HepG2 (cell line): Measurements from ENCODE around the gene NCDN. TPM values are rescaled to one million over a fixed set of nuclear protein-coding genes. Genes with fewer than 3 reads are reported as not detected.

Experiments used
- AGO1 ChIP-seq: fragments of 200-400 bp; formaldehyde crosslinking; IDR thresholded peaks from 2 replicates; pipeline ENCODE4 v1.6.1; 2017; ENCODE audit warnings: mild to moderate bottlenecking, low read depth, low read length, moderate library complexity; ENCODE audit not compliant: poor library complexity, severe bottlenecking
- AGO2 ChIP-seq: fragments of 200-400 bp; formaldehyde crosslinking; optimal IDR thresholded peaks from 2 replicates; pipeline ENCODE3; 2017; ENCODE audit warnings: mild to moderate bottlenecking, low read depth, low read length, moderate library complexity
- BRCA1 ChIP-seq: sonication (generic); formaldehyde crosslinking; IDR thresholded peaks from 2 replicates; pipeline ENCODE4 v1.4.0; 2020; ENCODE audit warnings: missing genetic modification reagents
- CBFB ChIP-seq: sonication (generic); formaldehyde crosslinking; IDR thresholded peaks from 2 replicates; pipeline ENCODE4 v1.4.0; 2020; ENCODE audit warnings: missing genetic modification reagents
- EED ChIP-seq: sonication (generic); formaldehyde crosslinking; IDR thresholded peaks from 2 replicates; pipeline ENCODE4 v1.5.0; 2020; ENCODE audit warnings: mild to moderate bottlenecking, missing genetic modification reagents
- EHMT2 ChIP-seq: fragments of 200-600 bp; sonication (generic); IDR thresholded peaks from 2 replicates; pipeline ENCODE4 v1.7.0; 2017; ENCODE audit warnings: antibody characterized with exemption, low read depth, low read length, borderline replicate concordance
- JDP2 ChIP-seq: sonication (generic); formaldehyde crosslinking; IDR thresholded peaks from 2 replicates; pipeline ENCODE4 v1.8.1; 2022; ENCODE audit warnings: missing genetic modification reagents, borderline replicate concordance
- JUN ChIP-seq: sonication (generic); formaldehyde crosslinking; IDR thresholded peaks from 2 replicates; pipeline ENCODE4 v1.4.0; 2020; ENCODE audit warnings: mild to moderate bottlenecking, missing genetic modification reagents
- KAT7 ChIP-seq: IDR thresholded peaks from 2 replicates; pipeline ENCODE4 v1.6.1; 2018; ENCODE audit warnings: borderline replicate concordance, missing compliant biosample characterization
- MAZ ChIP-seq, 2 experiments: sonication (generic) in 1 of 2; formaldehyde crosslinking in 1 of 2; IDR thresholded peaks; 2 replicates each; pipeline versions ENCODE4 v1.5.0 to v1.6.1; 2012 to 2020; ENCODE audit warnings: low read depth in 2 of 2, mild to moderate bottlenecking in 2 of 2, borderline replicate concordance in 1 of 2, improper control_type of control experiment in 1 of 2, low read length in 1 of 2, missing genetic modification reagents in 1 of 2, moderate library complexity in 1 of 2
- MIXL1 ChIP-seq: IDR thresholded peaks from 2 replicates; pipeline ENCODE4 v1.6.1; 2016
- NAIF1 ChIP-seq: sonication (generic); formaldehyde crosslinking; IDR thresholded peaks from 2 replicates; pipeline ENCODE4 v1.5.0; 2020; ENCODE audit warnings: mild to moderate bottlenecking, missing genetic modification reagents, borderline replicate concordance
- PCBP2 ChIP-seq: fragments of 200-400 bp; formaldehyde crosslinking; optimal IDR thresholded peaks from 2 replicates; pipeline ENCODE3; 2018; ENCODE audit warnings: low read length, low read depth; ENCODE audit not compliant: poor library complexity, severe bottlenecking
- RAD21 ChIP-seq: fragments of 450-650 bp; formaldehyde crosslinking; IDR thresholded peaks from 2 replicates; pipeline ENCODE4 v1.5.0; 2020; ENCODE audit warnings: mild to moderate bottlenecking
- RARA ChIP-seq: IDR thresholded peaks from 2 replicates; pipeline ENCODE4 v1.6.1; 2016; ENCODE audit warnings: missing genetic modification reagents, missing compliant biosample characterization
- RARG ChIP-seq: sonication (generic); formaldehyde crosslinking; IDR thresholded peaks from 2 replicates; pipeline ENCODE4 v1.4.0; 2020; ENCODE audit warnings: low read depth, mild to moderate bottlenecking, missing genetic modification reagents
- TBX2 ChIP-seq: sonication (generic); formaldehyde crosslinking; IDR thresholded peaks from 2 replicates; pipeline ENCODE4 v1.5.0; 2020; ENCODE audit warnings: missing genetic modification reagents, mild to moderate bottlenecking, borderline replicate concordance
- TCF12 ChIP-seq, 2 experiments: fragments of 450-650 bp in 1 of 2; sonication (generic) in 1 of 2; formaldehyde crosslinking in 1 of 2; IDR thresholded peaks; 2 replicates each; pipeline versions ENCODE4 v1.6.1 to v1.8.0; 2017 to 2022; ENCODE audit warnings: antibody characterized with exemption in 1 of 2, mild to moderate bottlenecking in 1 of 2, missing genetic modification reagents in 1 of 2, moderate library complexity in 1 of 2
- U2AF2 ChIP-seq: fragments of 200-400 bp; formaldehyde crosslinking; IDR thresholded peaks from 2 replicates; pipeline ENCODE4 v1.6.1; 2017; ENCODE audit warnings: low read depth, mild to moderate bottlenecking, low read length
- XBP1 ChIP-seq: sonication (generic); formaldehyde crosslinking; IDR thresholded peaks from 2 replicates; pipeline ENCODE4 v1.5.0; 2020; ENCODE audit warnings: missing genetic modification reagents
- ZFP82 ChIP-seq: sonication (generic); formaldehyde crosslinking; IDR thresholded peaks from 2 replicates; pipeline ENCODE4 v1.5.1; 2020; ENCODE audit warnings: mild to moderate bottlenecking, missing genetic modification reagents, borderline replicate concordance
- ZNF136 ChIP-seq: sonication (generic); formaldehyde crosslinking; IDR thresholded peaks from 2 replicates; pipeline ENCODE4 v1.8.1; 2022; ENCODE audit warnings: low read depth, mild to moderate bottlenecking, moderate library complexity, missing genetic modification reagents
- ZNF143 ChIP-seq: sonication (generic); formaldehyde crosslinking; IDR thresholded peaks from 2 replicates; pipeline ENCODE4 v1.4.0; 2020; ENCODE audit warnings: missing genetic modification reagents
- ZNF333 ChIP-seq: sonication (generic); formaldehyde crosslinking; IDR thresholded peaks from 2 replicates; pipeline ENCODE4 v1.4.0; 2020; ENCODE audit warnings: mild to moderate bottlenecking, missing genetic modification reagents, borderline replicate concordance
- ZNF607 ChIP-seq: sonication (generic); formaldehyde crosslinking; IDR thresholded peaks from 2 replicates; pipeline ENCODE4 v1.5.1; 2020; ENCODE audit warnings: missing genetic modification reagents, mild to moderate bottlenecking, borderline replicate concordance
- ZSCAN12 ChIP-seq: sonication (generic); formaldehyde crosslinking; IDR thresholded peaks from 2 replicates; pipeline ENCODE4 v1.9.0; 2021; ENCODE audit warnings: mild to moderate bottlenecking, missing genetic modification reagents
- polyA plus RNA-seq, 8 experiments: library from polyadenylated mRNA; depleted of rRNA in 3 of 8; stranded (reverse) in 7 of 8; unstranded in 1 of 8; fragments of >200 nt; fragmentation: Illumina TruSeq in 4 of 8; extraction: Trizol in 4 of 8; gene quantifications; 2 replicates each; pipeline versions ENCODE4 v1.2.1 to v1.2.3, GENCODE V29; 2011 to 2016; ENCODE audit warnings: low read depth in 4 of 8, missing spikeins in 1 of 8, mixed read lengths in 1 of 8; ENCODE audit not compliant: insufficient read depth in 1 of 8
- total RNA-seq, 5 experiments: library from RNA; depleted of rRNA; stranded (reverse); fragments of >200 nt; fragmentation: Illumina TruSeq; extraction: Trizol; gene quantifications; 2 replicates each; pipeline ENCODE4 v1.2.3, GENCODE V29; 2016; ENCODE audit warnings: low read depth in 1 of 5
- TF ChIP-seq, protein P1 (sequence below): sonication (generic); formaldehyde crosslinking; IDR thresholded peaks from 2 replicates; pipeline ENCODE4 v1.4.0; 2020; ENCODE audit warnings: missing genetic modification reagents
- TF ChIP-seq, protein P2 (sequence below): conservative IDR thresholded peaks from 2 replicates; pipeline ENCODE4 v1.6.1; 2018; ENCODE audit warnings: missing genetic modification reagents

The NCDN gene
- total and polyA plus RNA-seq, 2 of the 13 experiments (the other 11 are each of a cell fraction or from before 2014, with no cell fraction given): 6.6 to 9.3 TPM

DNA sequence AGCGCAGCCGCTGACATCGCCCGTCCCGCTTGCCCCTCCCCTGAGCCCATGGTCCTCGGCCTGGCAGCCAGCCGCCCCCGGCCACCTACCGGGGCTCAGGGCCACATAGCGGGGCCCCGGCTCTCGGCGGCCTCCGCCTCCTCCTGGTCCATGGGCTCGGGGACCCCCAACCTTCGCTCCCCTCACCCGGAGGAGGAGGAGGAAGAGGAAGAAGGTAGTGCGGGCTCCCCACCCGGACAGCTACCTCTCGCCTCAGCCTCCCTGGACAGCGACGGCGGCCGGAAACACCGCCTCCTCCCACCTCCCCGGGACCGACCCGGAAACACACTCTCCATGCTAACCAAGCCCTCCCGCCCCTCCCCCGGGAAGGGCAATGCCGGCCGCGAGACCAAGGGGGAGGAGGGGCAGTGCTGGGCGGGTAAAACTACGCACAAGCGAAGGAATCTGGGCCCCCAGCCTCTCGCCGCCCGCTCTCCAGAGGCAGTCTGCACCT is 435 bp upstream of the NCDN start, which contains the start of gene KIAA0319L (continued):
- TF ChIP-seq, protein P1, sequence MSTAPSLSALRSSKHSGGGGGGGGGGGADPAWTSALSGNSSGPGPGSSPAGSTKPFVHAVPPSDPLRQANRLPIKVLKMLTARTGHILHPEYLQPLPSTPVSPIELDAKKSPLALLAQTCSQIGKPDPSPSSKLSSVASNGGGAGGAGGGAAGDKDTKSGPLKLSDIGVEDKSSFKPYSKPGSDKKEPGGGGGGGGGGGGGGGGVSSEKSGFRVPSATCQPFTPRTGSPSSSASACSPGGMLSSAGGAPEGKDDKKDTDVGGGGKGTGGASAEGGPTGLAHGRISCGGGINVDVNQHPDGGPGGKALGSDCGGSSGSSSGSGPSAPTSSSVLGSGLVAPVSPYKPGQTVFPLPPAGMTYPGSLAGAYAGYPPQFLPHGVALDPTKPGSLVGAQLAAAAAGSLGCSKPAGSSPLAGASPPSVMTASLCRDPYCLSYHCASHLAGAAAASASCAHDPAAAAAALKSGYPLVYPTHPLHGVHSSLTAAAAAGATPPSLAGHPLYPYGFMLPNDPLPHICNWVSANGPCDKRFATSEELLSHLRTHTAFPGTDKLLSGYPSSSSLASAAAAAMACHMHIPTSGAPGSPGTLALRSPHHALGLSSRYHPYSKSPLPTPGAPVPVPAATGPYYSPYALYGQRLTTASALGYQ: peak; percentile 7; the same call in 1 of the 2 replicates
- no peak for TF ChIP-seq AGO1
- no peak for TF ChIP-seq XBP1
- TF ChIP-seq JDP2 (CRISPR knock-in tag): no peak
- TF ChIP-seq KAT7: 0 out of 2 replicates have a peak, but pooled peaks have one; percentile 22
- no peak for TF ChIP-seq RARG (CRISPR knock-in tag)
- no peak for TF ChIP-seq ZSCAN12
- TF ChIP-seq EED (CRISPR knock-in tag): 0 out of 2 replicates have a peak, but pooled peaks have one; percentile 4
- TF ChIP-seq ZNF136 (CRISPR knock-in tag): no peak
- TF ChIP-seq, protein P2, sequence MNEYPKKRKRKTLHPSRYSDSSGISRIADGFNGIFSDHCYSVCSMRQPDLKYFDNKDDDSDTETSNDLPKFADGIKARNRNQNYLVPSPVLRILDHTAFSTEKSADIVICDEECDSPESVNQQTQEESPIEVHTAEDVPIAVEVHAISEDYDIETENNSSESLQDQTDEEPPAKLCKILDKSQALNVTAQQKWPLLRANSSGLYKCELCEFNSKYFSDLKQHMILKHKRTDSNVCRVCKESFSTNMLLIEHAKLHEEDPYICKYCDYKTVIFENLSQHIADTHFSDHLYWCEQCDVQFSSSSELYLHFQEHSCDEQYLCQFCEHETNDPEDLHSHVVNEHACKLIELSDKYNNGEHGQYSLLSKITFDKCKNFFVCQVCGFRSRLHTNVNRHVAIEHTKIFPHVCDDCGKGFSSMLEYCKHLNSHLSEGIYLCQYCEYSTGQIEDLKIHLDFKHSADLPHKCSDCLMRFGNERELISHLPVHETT (CRISPR knock-in tag): no peak
- TF ChIP-seq CBFB (CRISPR knock-in tag): no peak
- TF ChIP-seq MAZ (IDR thresholded peaks at IDR 0.05; ENCODE audit: borderline replicate concordance, low read depth, low read length): no peak; the same call in 1 of the 2 replicates
- no peak for TF ChIP-seq MAZ (CRISPR knock-in tag; IDR thresholded peaks at IDR 0.05; ENCODE audit: low read depth)
- 0 out of 2 replicates have a peak, but pooled peaks have one; percentile 13 for TF ChIP-seq ZNF143
- no peak for TF ChIP-seq EHMT2
- TF ChIP-seq ZNF607 (CRISPR knock-in tag): no peak; the same call in 1 of the 2 replicates
- no peak; the same call in 1 of the 2 replicates for TF ChIP-seq ZFP82 (CRISPR knock-in tag)
- TF ChIP-seq MIXL1 (CRISPR knock-in tag): no peak
- TF ChIP-seq TBX2 (CRISPR knock-in tag): 0 out of 2 replicates have a peak, but pooled peaks have one; percentile 56
- TF ChIP-seq PCBP2: no peak
- TF ChIP-seq NAIF1 (CRISPR knock-in tag): peak; percentile 45; the same call in 1 of the 2 replicates
- no peak for TF ChIP-seq TCF12 (IDR thresholded peaks at IDR 0.05)
- peak; percentile 66; the same call in 1 of the 2 replicates for TF ChIP-seq TCF12 (CRISPR knock-in tag; IDR thresholded peaks at IDR 0.05)
- peak; percentile 35 for TF ChIP-seq RAD21 (CRISPR knock-in tag)
- peak; percentile 93 for TF ChIP-seq AGO2
- TF ChIP-seq ZNF333: no peak
- TF ChIP-seq U2AF2: no peak
- no peak for TF ChIP-seq RARA (CRISPR knock-in tag)
- no peak for TF ChIP-seq BRCA1
- TF ChIP-seq JUN: no peak
